Anterior cingulate cortex (tissue), 58 donors: ENCODE measurements around the gene MPG.
A peak's percentile ranks its signal among the peaks of the same experiment; 100 is the strongest.

Experiments used
- DNase-seq, 58 donors: peaks; one replicate each; lab custom pipeline; 2025; lab: John Stamatoyannopoulos, UW

The MPG gene

GRCh38 chr16:79151-80054, 1.4 kb downstream of the MPG start:
- peak in 1 of 58 donors; percentile 8 for DNase-seq

- no peak for DNase-seq
Observed at GRCh38 chr16:83060-83603, 5.1 kb downstream of the MPG start.

GRCh38 chr16:83781-84615, 6.0 kb downstream of the MPG start:
- DNase-seq, result no peak

GRCh38 chr16:84718-85406, 6.8 kb downstream of the MPG start:
- DNase-seq, result peak in 21 of 58 donors; percentile 14 to 80 (median 40)

- DNase-seq, result no peak
Observed at GRCh38 chr16:85407-85782, 7.4 kb downstream of the MPG start.

GRCh38 chr16:85865-86264, 7.8 kb downstream of the MPG start:
- no peak for DNase-seq

GRCh38 chr16:86483-86952, 8.5 kb downstream of the MPG start:
- DNase-seq, result peak in 13 of 58 donors; percentile 16 to 61 (median 29)

- no peak for DNase-seq
Observed at GRCh38 chr16:88613-89012, 10.6 kb downstream of the MPG start.

GRCh38 chr16:89391-90302, 11.6 kb downstream of the MPG start:
- DNase-seq, result no peak

- peak in 51 of 58 donors; percentile 18 to 87 (median 60) for DNase-seq
Observed at GRCh38 chr16:91484-91883, 13.5 kb downstream of the MPG start.

GRCh38 chr16:92431-93339, 14.7 kb downstream of the MPG start:
- DNase-seq, result peak in 2 of 58 donors; percentile 27 to 36

GRCh38 chr16:94918-95265, 16.9 kb downstream of the MPG start:
- DNase-seq, result no peak

- peak in 55 of 58 donors; percentile 21 to 90 (median 77) for DNase-seq
Observed at GRCh38 chr16:96935-97381, 18.9 kb downstream of the MPG start.

GRCh38 chr16:97822-98221, 19.8 kb downstream of the MPG start:
- DNase-seq, result no peak

GRCh38 chr16:100989-101388, 23.0 kb downstream of the MPG start:
- DNase-seq, result no peak

GRCh38 chr16:101586-101985, 23.6 kb downstream of the MPG start:
- DNase-seq, result no peak

- DNase-seq, result peak in 43 of 58 donors; percentile 18 to 87 (median 53)
Observed at GRCh38 chr16:102060-102855, 24.2 kb downstream of the MPG start.
